ENCODE data around the gene PLEKHA5. TPM values are rescaled to one million over a fixed set of nuclear protein-coding genes. Genes with fewer than 3 reads are reported as not detected.

Gene PLEKHA5
- total RNA-seq, 5 donors from 2014 or later (not counting 1 experiment from before 2014, with no cell fraction given) = 0.96 to 11.0 (median 4.9) TPM

- Histone ChIP-seq H3K27ac (ENCODE audit: low read length) (no peak overlapping the region), H3K4me1 (ENCODE audit: control insufficient read depth in 1 of 2, extremely low read depth in 1 of 2, insufficient read depth in 2 of 2, low read length in 2 of 2) (no peaks in the 10 kb centered on the region), H3K36me3 (ENCODE audit: control insufficient read depth in 2 of 2, extremely low read depth in 1 of 2, insufficient read depth in 1 of 2, low read length in 1 of 2) (no peaks in the 10 kb centered on the region), H3K27me3 (replicated peaks in 1 of 2; ENCODE audit: control insufficient read depth in 2 of 2, extremely low read depth in 1 of 2, insufficient read depth in 2 of 2, low read length in 1 of 2) (no peaks in the 10 kb centered on the region), H3K9me3 (no peaks in the 10 kb centered on the region), H3K4me3 (ENCODE audit: control insufficient read depth in 1 of 2, extremely low read depth in 1 of 2, low read length in 1 of 2) (no peak overlapping the region)
- peaks cover 0 to 2% of the 10 kb centered on the region in 2 donors for H3K27me3 Mint-ChIP-seq
- WGBS (ENCODE audit: insufficient coverage) = no CpG with 5 or more reads among the region's 3 CpGs
- H3K4me3 Mint-ChIP-seq = no peak overlapping the region
- ChIA-PET POLR2A (no interaction called here), CTCF (interaction anchor here in 1 of 2 donors (1.1 kb wide), 1 partner anchor 29 kb away, joined by 3 read pairs; no protein-coding TSS in a partner anchor)
- no peaks in the 10 kb centered on the region for H3K9me3 Mint-ChIP-seq
- DNase-seq (no peak), ATAC-seq (replicated peaks in 1 of 4) (no peak)
- no peak overlapping the region for H3K27ac Mint-ChIP-seq
- no peaks in the 10 kb centered on the region for H3K4me1 Mint-ChIP-seq
- no peaks in the 10 kb centered on the region for H3K36me3 Mint-ChIP-seq
These were observed 85.6 kb downstream of the PLEKHA5 start for GRCh38 chr12:19215115-19215514.

- H3K9me3 Mint-ChIP-seq = no peaks in the 10 kb centered on the region
- WGBS (ENCODE audit: insufficient coverage) = 100% methylated on average over 3 of the region's 3 CpGs
- H3K36me3 ChIP-seq (ENCODE audit: control insufficient read depth in 2 of 2, extremely low read depth in 1 of 2, insufficient read depth in 1 of 2, low read length in 1 of 2) = no peaks in the 10 kb centered on the region
- H3K4me1 ChIP-seq (ENCODE audit: control insufficient read depth in 1 of 2, extremely low read depth in 1 of 2, insufficient read depth in 2 of 2, low read length in 2 of 2) = no peaks in the 10 kb centered on the region
- no peaks in the 10 kb centered on the region for H3K9me3 ChIP-seq
- H3K27me3 ChIP-seq (replicated peaks in 1 of 2; ENCODE audit: control insufficient read depth in 2 of 2, extremely low read depth in 1 of 2, insufficient read depth in 2 of 2, low read length in 1 of 2) = no peaks in the 10 kb centered on the region
- H3K4me3 Mint-ChIP-seq = no peak overlapping the region
- H3K4me3 ChIP-seq (ENCODE audit: control insufficient read depth in 1 of 2, extremely low read depth in 1 of 2, low read length in 1 of 2) = no peak overlapping the region
- no peaks in the 10 kb centered on the region for H3K4me1 Mint-ChIP-seq
- H3K27ac ChIP-seq (ENCODE audit: low read length) = no peak overlapping the region
- POLR2A ChIA-PET = no interaction called here
- no peaks in the 10 kb centered on the region for H3K36me3 Mint-ChIP-seq
- no peaks in the 10 kb centered on the region for H3K27me3 Mint-ChIP-seq
- ATAC-seq (replicated peaks in 1 of 4) (no peak), DNase-seq (no peak)
- CTCF ChIA-PET = interaction anchor here in 1 of 2 donors (0.7 kb wide), 1 partner anchor 60 kb away, joined by 3 read pairs; no protein-coding TSS in a partner anchor
- H3K27ac Mint-ChIP-seq = no peak overlapping the region
These were observed 87.9 kb downstream of the PLEKHA5 start for GRCh38 chr12:19217446-19217845.

GRCh38 chr12:19220205-19220604 lies 90.7 kb downstream of the PLEKHA5 start:
- no peaks in the 10 kb centered on the region for H3K36me3 Mint-ChIP-seq
- ChIA-PET POLR2A (no interaction called here), CTCF (interaction anchor here (0.6 kb wide), 2 partner anchors 34 kb away, joined by 4 read pairs; no protein-coding TSS in a partner anchor)
- Histone ChIP-seq H3K4me3 (ENCODE audit: control insufficient read depth in 1 of 2, extremely low read depth in 1 of 2, low read length in 1 of 2) (no peak overlapping the region), H3K9me3 (no peaks in the 10 kb centered on the region), H3K4me1 (ENCODE audit: control insufficient read depth in 1 of 2, extremely low read depth in 1 of 2, insufficient read depth in 2 of 2, low read length in 2 of 2) (no peaks in the 10 kb centered on the region), H3K27me3 (replicated peaks in 1 of 2; ENCODE audit: control insufficient read depth in 2 of 2, extremely low read depth in 1 of 2, insufficient read depth in 2 of 2, low read length in 1 of 2) (no peaks in the 10 kb centered on the region), H3K27ac (ENCODE audit: low read length) (no peak overlapping the region), H3K36me3 (ENCODE audit: control insufficient read depth in 2 of 2, extremely low read depth in 1 of 2, insufficient read depth in 1 of 2, low read length in 1 of 2) (no peaks in the 10 kb centered on the region)
- H3K4me3 Mint-ChIP-seq = no peak overlapping the region
- H3K4me1 Mint-ChIP-seq = no peaks in the 10 kb centered on the region
- WGBS (ENCODE audit: insufficient coverage) = no CpG with 5 or more reads among the region's 3 CpGs
- DNase-seq (peak in 1 of 35 experiments; percentile 25), ATAC-seq (replicated peaks in 1 of 4) (no peak)
- H3K27ac Mint-ChIP-seq = no peak overlapping the region
- no peaks in the 10 kb centered on the region for H3K9me3 Mint-ChIP-seq
- H3K27me3 Mint-ChIP-seq = no peaks in the 10 kb centered on the region

- H3K4me1 Mint-ChIP-seq = no peaks in the 10 kb centered on the region
- H3K27ac ChIP-seq (ENCODE audit: low read length) = no peak overlapping the region
- DNase-seq (no peak), ATAC-seq (replicated peaks in 1 of 4) (no peak)
- no peak overlapping the region for H3K27ac Mint-ChIP-seq
- ChIA-PET CTCF (no interaction called here), POLR2A (no interaction called here)
- H3K4me1 ChIP-seq (ENCODE audit: control insufficient read depth in 1 of 2, extremely low read depth in 1 of 2, insufficient read depth in 2 of 2, low read length in 2 of 2) = no peaks in the 10 kb centered on the region
- H3K27me3 ChIP-seq (replicated peaks in 1 of 2; ENCODE audit: control insufficient read depth in 2 of 2, extremely low read depth in 1 of 2, insufficient read depth in 2 of 2, low read length in 1 of 2) = no peaks in the 10 kb centered on the region
- no peaks in the 10 kb centered on the region for H3K9me3 ChIP-seq
- H3K27me3 Mint-ChIP-seq = no peaks in the 10 kb centered on the region
- no peak overlapping the region for H3K4me3 Mint-ChIP-seq
- no peaks in the 10 kb centered on the region for H3K9me3 Mint-ChIP-seq
- no CpG with 5 or more reads among the region's 2 CpGs for WGBS (ENCODE audit: insufficient coverage)
- no peaks in the 10 kb centered on the region for H3K36me3 Mint-ChIP-seq
- H3K36me3 ChIP-seq (ENCODE audit: control insufficient read depth in 2 of 2, extremely low read depth in 1 of 2, insufficient read depth in 1 of 2, low read length in 1 of 2) = no peaks in the 10 kb centered on the region
- H3K4me3 ChIP-seq (ENCODE audit: control insufficient read depth in 1 of 2, extremely low read depth in 1 of 2, low read length in 1 of 2) = no peak overlapping the region
These were observed 91.4 kb downstream of the PLEKHA5 start for GRCh38 chr12:19220852-19221466.

GRCh38 chr12:19222558-19222957 lies 93.0 kb downstream of the PLEKHA5 start:
- no peaks in the 10 kb centered on the region for H3K36me3 Mint-ChIP-seq
- DNase-seq = no peak
- H3K9me3 Mint-ChIP-seq = no peaks in the 10 kb centered on the region
- Histone ChIP-seq H3K9me3 (no peaks in the 10 kb centered on the region), H3K4me1 (ENCODE audit: control insufficient read depth in 1 of 2, extremely low read depth in 1 of 2, insufficient read depth in 2 of 2, low read length in 2 of 2) (no peaks in the 10 kb centered on the region), H3K36me3 (ENCODE audit: control insufficient read depth in 2 of 2, extremely low read depth in 1 of 2, insufficient read depth in 1 of 2, low read length in 1 of 2) (no peaks in the 10 kb centered on the region), H3K4me3 (ENCODE audit: control insufficient read depth in 1 of 2, extremely low read depth in 1 of 2, low read length in 1 of 2) (no peak overlapping the region), H3K27me3 (replicated peaks in 1 of 2; ENCODE audit: control insufficient read depth in 2 of 2, extremely low read depth in 1 of 2, insufficient read depth in 2 of 2, low read length in 1 of 2) (no peaks in the 10 kb centered on the region), H3K27ac (ENCODE audit: low read length) (no peak overlapping the region)
- ATAC-seq (replicated peaks in 1 of 4) = no peak
- no peaks in the 10 kb centered on the region for H3K4me1 Mint-ChIP-seq
- whole genome bisulfite sequencing (ENCODE audit: insufficient coverage) = no CpG with 5 or more reads among the region's 3 CpGs
- no peak overlapping the region for H3K27ac Mint-ChIP-seq
- CTCF ChIA-PET = interaction anchor here in 1 of 2 donors (0.7 to 0.9 kb wide), 2 partner anchors 55 to 742 kb away, joined by 4 to 7 read pairs; no protein-coding TSS in a partner anchor
- POLR2A ChIA-PET = interaction anchor here in 1 of 2 donors (0.6 kb wide), 1 partner anchor 31 kb away, joined by 4 read pairs; no protein-coding TSS in a partner anchor
- H3K4me3 Mint-ChIP-seq = no peak overlapping the region
- H3K27me3 Mint-ChIP-seq = no peaks in the 10 kb centered on the region

- peak in 1 of 35 experiments; percentile 5 for DNase-seq
- H3K36me3 ChIP-seq (ENCODE audit: control insufficient read depth in 2 of 2, extremely low read depth in 1 of 2, insufficient read depth in 1 of 2, low read length in 1 of 2) = no peaks in the 10 kb centered on the region
- H3K27me3 ChIP-seq (replicated peaks in 1 of 2; ENCODE audit: control insufficient read depth in 2 of 2, extremely low read depth in 1 of 2, insufficient read depth in 2 of 2, low read length in 1 of 2) = no peaks in the 10 kb centered on the region
- no CpG with 5 or more reads among the region's 3 CpGs for WGBS (ENCODE audit: insufficient coverage)
- no peak overlapping the region for H3K4me3 ChIP-seq (ENCODE audit: control insufficient read depth in 1 of 2, extremely low read depth in 1 of 2, low read length in 1 of 2)
- no peak for ATAC-seq (replicated peaks in 1 of 4)
- Mint-ChIP-seq H3K27ac (no peak overlapping the region), H3K27me3 (no peaks in the 10 kb centered on the region), H3K4me3 (no peak overlapping the region), H3K9me3 (no peaks in the 10 kb centered on the region), H3K4me1 (no peaks in the 10 kb centered on the region), H3K36me3 (no peaks in the 10 kb centered on the region)
- H3K9me3 ChIP-seq = no peaks in the 10 kb centered on the region
- POLR2A ChIA-PET = interaction anchor here in 1 of 2 donors (0.6 kb wide), 1 partner anchor 31 kb away, joined by 4 read pairs; no protein-coding TSS in a partner anchor
- CTCF ChIA-PET = interaction anchor here (0.6 to 1.0 kb wide), 4 partner anchors 27 to 742 kb away, joined by 3 to 7 read pairs (median 4); no protein-coding TSS in a partner anchor
- no peak overlapping the region for H3K27ac ChIP-seq (ENCODE audit: low read length)
- no peaks in the 10 kb centered on the region for H3K4me1 ChIP-seq (ENCODE audit: control insufficient read depth in 1 of 2, extremely low read depth in 1 of 2, insufficient read depth in 2 of 2, low read length in 2 of 2)
These were observed 93.5 kb downstream of the PLEKHA5 start for GRCh38 chr12:19223018-19223417.
